LNCaP clone FGC (cell line): ENCODE measurements around the gene BEAN1.

Source experiments
- DNase-seq: peaks from one replicate; pipeline ENCODE4 v3.0.0-alpha.2; 2011; ENCODE audit warnings: low read depth
- H3K4me3 ChIP-seq: 2 replicates; pipeline ENCODE4 v1.5.1; 2011; ENCODE audit warnings: mild to moderate bottlenecking, low read depth, low read length, control low read depth
- TF ChIP-seq, protein P1 (sequence below): IDR thresholded peaks from 2 replicates; pipeline ENCODE4 v1.5.1; 2012; ENCODE audit warnings: mild to moderate bottlenecking; ENCODE audit not compliant: control insufficient read depth, insufficient read depth; ENCODE audit errors: extremely low read depth

BEAN1 gene

DNA sequence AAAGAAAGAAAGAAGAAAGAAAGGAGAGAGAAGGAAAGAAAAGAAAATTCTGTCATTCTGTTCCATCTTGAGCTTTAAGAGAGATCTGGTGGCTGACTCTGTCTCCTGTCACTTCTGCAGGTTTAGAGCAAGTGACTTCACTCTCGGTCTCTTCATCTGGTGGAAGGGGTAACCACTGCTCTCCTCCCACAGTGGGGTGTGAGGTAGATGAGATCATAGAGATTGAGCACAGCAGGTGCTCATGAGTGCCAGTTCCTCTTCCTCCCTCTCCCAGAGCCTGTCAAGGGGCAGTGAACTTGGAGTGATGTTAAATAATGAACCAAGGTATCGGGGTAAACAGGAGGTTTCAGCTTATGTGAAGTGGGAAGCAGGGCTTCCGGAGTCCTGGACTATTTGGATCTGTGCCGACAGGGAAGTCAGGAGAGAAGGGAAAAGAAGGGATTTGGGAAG is 47.7 kb downstream of the BEAN1 start:
- DNase-seq = no peak
- TF ChIP-seq, protein P1, sequence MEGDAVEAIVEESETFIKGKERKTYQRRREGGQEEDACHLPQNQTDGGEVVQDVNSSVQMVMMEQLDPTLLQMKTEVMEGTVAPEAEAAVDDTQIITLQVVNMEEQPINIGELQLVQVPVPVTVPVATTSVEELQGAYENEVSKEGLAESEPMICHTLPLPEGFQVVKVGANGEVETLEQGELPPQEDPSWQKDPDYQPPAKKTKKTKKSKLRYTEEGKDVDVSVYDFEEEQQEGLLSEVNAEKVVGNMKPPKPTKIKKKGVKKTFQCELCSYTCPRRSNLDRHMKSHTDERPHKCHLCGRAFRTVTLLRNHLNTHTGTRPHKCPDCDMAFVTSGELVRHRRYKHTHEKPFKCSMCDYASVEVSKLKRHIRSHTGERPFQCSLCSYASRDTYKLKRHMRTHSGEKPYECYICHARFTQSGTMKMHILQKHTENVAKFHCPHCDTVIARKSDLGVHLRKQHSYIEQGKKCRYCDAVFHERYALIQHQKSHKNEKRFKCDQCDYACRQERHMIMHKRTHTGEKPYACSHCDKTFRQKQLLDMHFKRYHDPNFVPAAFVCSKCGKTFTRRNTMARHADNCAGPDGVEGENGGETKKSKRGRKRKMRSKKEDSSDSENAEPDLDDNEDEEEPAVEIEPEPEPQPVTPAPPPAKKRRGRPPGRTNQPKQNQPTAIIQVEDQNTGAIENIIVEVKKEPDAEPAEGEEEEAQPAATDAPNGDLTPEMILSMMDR = no peak
- H3K4me3 ChIP-seq = no peak overlapping the region

GRCh38 chr16:66475232-66475631 is 48.1 kb downstream of the BEAN1 start:
- TF ChIP-seq, protein P1 = no peak
- no peak for DNase-seq
- no peak overlapping the region for H3K4me3 ChIP-seq

DNA sequence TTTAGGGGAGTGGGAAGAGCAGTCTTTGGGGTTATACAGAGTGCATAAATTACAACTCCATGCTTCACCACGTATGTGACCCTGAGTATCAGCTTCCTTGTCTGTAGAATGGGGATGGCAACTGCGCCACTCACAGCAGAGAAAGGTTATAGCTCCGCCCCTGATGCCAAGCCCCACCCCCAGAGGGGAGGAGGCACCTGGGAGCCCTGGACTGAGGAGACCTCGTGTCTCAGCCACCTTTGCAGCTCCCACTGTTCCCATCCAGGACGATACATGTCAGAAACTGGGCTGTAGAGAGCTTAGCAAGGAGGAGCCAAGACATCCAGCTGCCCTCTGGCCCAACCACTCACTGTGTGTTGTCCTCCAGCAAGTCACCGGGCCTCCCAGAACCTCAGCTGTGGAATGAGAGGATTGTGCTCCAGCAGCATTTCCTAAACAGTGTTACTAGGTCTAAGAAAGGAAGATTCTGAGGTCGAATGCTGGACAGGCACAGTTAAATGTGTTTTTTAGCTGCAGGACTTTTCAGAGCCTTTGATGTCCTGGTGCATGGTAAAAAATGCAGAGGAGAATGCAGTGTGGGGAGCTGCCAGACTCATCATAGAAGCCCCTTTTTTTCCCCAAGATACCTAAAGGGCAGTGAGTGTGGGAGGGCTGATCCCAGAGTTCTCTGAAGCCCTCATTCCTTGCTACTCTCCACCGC is 49.4 kb downstream of the BEAN1 start:
- TF ChIP-seq, protein P1 = no peak
- H3K4me3 ChIP-seq = no peak overlapping the region
- no peak for DNase-seq

GRCh38 chr16:66477028-66477515 is 50.0 kb downstream of the BEAN1 start:
- TF ChIP-seq, protein P1 = no peak
- H3K4me3 ChIP-seq = no peak overlapping the region
- DNase-seq = no peak

GRCh38 chr16:66478733-66479511 is 51.8 kb downstream of the BEAN1 start:
- TF ChIP-seq, protein P1 = peak; percentile 59
- no peak overlapping the region for H3K4me3 ChIP-seq

GRCh38 chr16:66479661-66480264 is 52.7 kb downstream of the BEAN1 start:
- H3K4me3 ChIP-seq = no peak overlapping the region
- no peak for DNase-seq
- TF ChIP-seq, protein P1 = no peak

More at GRCh38 chr16:66478733-66479511, 51.8 kb downstream of the BEAN1 start:
- no peak for DNase-seq
